Astrocyte (in vitro differentiated cells and primary cell): Measurements from ENCODE around the gene TIGIT. TPM values are rescaled to one million over a fixed set of nuclear protein-coding genes. Genes with fewer than 3 reads are reported as not detected.

ENCODE experiments used
- DNase-seq: peaks from one replicate; pipeline ENCODE4 v3.0.0-alpha.2; 2010; ENCODE audit warnings: low read depth
- FAIRE-seq: peaks from 2 replicates; lab custom pipeline; 2011; peaks lifted over from hg19 to GRCh38; lab: Jason Lieb, UNC
- H2AFZ ChIP-seq: 2 replicates; pipeline ENCODE4 v1.6.0; 2012; ENCODE audit warnings: low read depth, low read length, inconsistent platforms
- H3K27ac ChIP-seq: 2 replicates; pipeline ENCODE4 v1.5.1; 2011; ENCODE audit warnings: low read depth, low read length, inconsistent platforms
- H3K27me3 ChIP-seq: 2 replicates; pipeline ENCODE4 v1.6.0; 2011; ENCODE audit warnings: low read length, inconsistent platforms; ENCODE audit not compliant: insufficient read depth
- H3K36me3 ChIP-seq: 2 replicates; pipeline ENCODE4 v1.5.1; 2011; ENCODE audit warnings: low read length, inconsistent platforms; ENCODE audit not compliant: insufficient read depth
- H3K4me1 ChIP-seq: 2 replicates; pipeline ENCODE4 v1.5.1; 2011; ENCODE audit warnings: low read length, inconsistent platforms; ENCODE audit not compliant: insufficient read depth
- H3K4me2 ChIP-seq: 2 replicates; pipeline ENCODE4 v1.6.0; 2012; ENCODE audit warnings: low read length, inconsistent platforms
- H3K4me3 ChIP-seq: 2 replicates; pipeline ENCODE4 v1.5.1; 2011; ENCODE audit warnings: low read depth, mild to moderate bottlenecking, low read length, inconsistent platforms; ENCODE audit not compliant: insufficient read depth
- H3K79me2 ChIP-seq: 2 replicates; pipeline ENCODE4 v1.6.0; 2012; ENCODE audit warnings: mild to moderate bottlenecking, low read length, inconsistent platforms; ENCODE audit not compliant: insufficient read depth
- H3K9ac ChIP-seq: 2 replicates; pipeline ENCODE4 v1.6.0; 2012; ENCODE audit warnings: mild to moderate bottlenecking, low read length, inconsistent platforms
- H3K9me3 ChIP-seq: 2 replicates; pipeline ENCODE4 v1.5.1; 2012; ENCODE audit warnings: low read depth, mild to moderate bottlenecking, low read length, inconsistent platforms; ENCODE audit not compliant: insufficient read depth
- H4K20me1 ChIP-seq: 2 replicates; pipeline ENCODE4 v1.6.0; 2012; ENCODE audit warnings: low read length, inconsistent platforms; ENCODE audit not compliant: insufficient read depth
- H3K27ac Mint-ChIP-seq: one replicate; pipeline ENCODE4 v1.8.0; 2021; ENCODE audit warnings: mild to moderate bottlenecking, mixed read lengths; ENCODE audit not compliant: unreplicated experiment
- H3K27me3 Mint-ChIP-seq: one replicate; pipeline ENCODE4 v1.8.0; 2021; ENCODE audit warnings: low read depth, mixed read lengths; ENCODE audit not compliant: unreplicated experiment
- H3K36me3 Mint-ChIP-seq: one replicate; pipeline ENCODE4 v1.8.0; 2021; ENCODE audit warnings: low read depth, mixed read lengths; ENCODE audit not compliant: unreplicated experiment
- H3K4me1 Mint-ChIP-seq: one replicate; pipeline ENCODE4 v1.8.0; 2021; ENCODE audit warnings: low read depth, mixed read lengths; ENCODE audit not compliant: unreplicated experiment
- H3K4me3 Mint-ChIP-seq: one replicate; pipeline ENCODE4 v1.8.0; 2021; ENCODE audit warnings: mild to moderate bottlenecking, moderate library complexity, mixed read lengths; ENCODE audit not compliant: unreplicated experiment
- H3K9me3 Mint-ChIP-seq: one replicate; pipeline ENCODE4 v1.8.0; 2021; ENCODE audit warnings: mild to moderate bottlenecking, mixed read lengths; ENCODE audit not compliant: unreplicated experiment
- CTCF ChIP-seq: IDR thresholded peaks from 2 replicates; pipeline ENCODE4 v1.5.1; 2011; ENCODE audit warnings: low read depth, mild to moderate bottlenecking, inconsistent platforms, low read length, moderate library complexity; ENCODE audit not compliant: insufficient read depth
- EZH2 ChIP-seq: IDR thresholded peaks from 2 replicates; pipeline ENCODE4 v1.6.1; 2012; ENCODE audit warnings: mild to moderate bottlenecking, low read length, inconsistent platforms; ENCODE audit not compliant: insufficient read depth
- total RNA-seq: library from RNA; stranded (reverse); gene quantifications from 2 replicates; pipeline ENCODE4 v1.2.1, GENCODE V29; 2021

Gene TIGIT
- total RNA-seq, 1 donor from 2014 or later, result not detected

DNA sequence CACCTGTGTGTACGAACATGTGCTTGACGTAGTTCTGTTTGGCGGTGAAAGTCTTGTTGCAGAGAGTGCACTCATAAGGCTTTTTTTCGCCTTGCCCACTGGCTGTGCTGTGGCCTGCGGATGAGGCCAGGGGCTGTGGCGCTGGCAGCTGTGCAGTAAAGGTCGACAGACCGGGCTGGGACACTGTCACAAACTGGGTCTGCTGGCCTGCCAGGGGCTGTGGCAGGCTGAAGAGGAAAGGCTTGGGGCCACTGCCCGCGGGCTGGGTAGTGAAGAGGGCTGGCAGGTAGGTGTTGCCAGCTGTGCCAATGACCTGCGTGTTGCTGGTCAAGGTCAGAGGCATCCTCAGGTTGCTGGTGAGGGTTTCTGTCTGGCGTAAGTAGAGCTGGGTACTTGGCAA is 56.4 kb downstream of the TIGIT start:
- no peak for DNase-seq
- FAIRE-seq, result no peak

GRCh38 chr3:114350690-114351089 is 56.9 kb downstream of the TIGIT start:
- Histone ChIP-seq H3K27me3 (no peaks in the 10 kb centered on the region), H3K4me3 (no peak overlapping the region), H4K20me1 (peaks cover 4% of the 10 kb centered on the region), H3K9me3 (no peaks in the 10 kb centered on the region), H2AFZ (no peak overlapping the region), H3K36me3 (no peaks in the 10 kb centered on the region), H3K79me2 (no peaks in the 10 kb centered on the region), H3K4me1 (no peaks in the 10 kb centered on the region), H3K27ac (no peak overlapping the region), H3K4me2 (no peak overlapping the region), H3K9ac (no peak overlapping the region)
- DNase-seq, result no peak
- no peaks in the 10 kb centered on the region for H3K4me1 Mint-ChIP-seq
- no peak overlapping the region for H3K4me3 Mint-ChIP-seq
- H3K9me3 Mint-ChIP-seq, result no peaks in the 10 kb centered on the region
- no peak for FAIRE-seq
- peaks cover 14% of the 10 kb centered on the region for H3K36me3 Mint-ChIP-seq
- no peak overlapping the region for H3K27ac Mint-ChIP-seq
- TF ChIP-seq EZH2 (no peak), CTCF (no peak)
- no peaks in the 10 kb centered on the region for H3K27me3 Mint-ChIP-seq

More for the DNA sequence above, 56.4 kb downstream of the TIGIT start:
- no peak overlapping the region for H3K4me3 Mint-ChIP-seq
- Histone ChIP-seq H3K4me1 (no peaks in the 10 kb centered on the region), H3K36me3 (no peaks in the 10 kb centered on the region), H3K27ac (no peak overlapping the region), H3K4me3 (no peak overlapping the region), H3K79me2 (no peaks in the 10 kb centered on the region), H3K27me3 (no peaks in the 10 kb centered on the region), H3K9ac (no peak overlapping the region), H4K20me1 (peaks cover 4% of the 10 kb centered on the region), H3K9me3 (no peaks in the 10 kb centered on the region), H2AFZ (no peak overlapping the region), H3K4me2 (no peak overlapping the region)
- no peaks in the 10 kb centered on the region for H3K27me3 Mint-ChIP-seq
- H3K36me3 Mint-ChIP-seq, result peaks cover 14% of the 10 kb centered on the region
- no peaks in the 10 kb centered on the region for H3K4me1 Mint-ChIP-seq
- no peaks in the 10 kb centered on the region for H3K9me3 Mint-ChIP-seq
- no peak overlapping the region for H3K27ac Mint-ChIP-seq
- TF ChIP-seq CTCF (no peak), EZH2 (no peak)

DNA sequence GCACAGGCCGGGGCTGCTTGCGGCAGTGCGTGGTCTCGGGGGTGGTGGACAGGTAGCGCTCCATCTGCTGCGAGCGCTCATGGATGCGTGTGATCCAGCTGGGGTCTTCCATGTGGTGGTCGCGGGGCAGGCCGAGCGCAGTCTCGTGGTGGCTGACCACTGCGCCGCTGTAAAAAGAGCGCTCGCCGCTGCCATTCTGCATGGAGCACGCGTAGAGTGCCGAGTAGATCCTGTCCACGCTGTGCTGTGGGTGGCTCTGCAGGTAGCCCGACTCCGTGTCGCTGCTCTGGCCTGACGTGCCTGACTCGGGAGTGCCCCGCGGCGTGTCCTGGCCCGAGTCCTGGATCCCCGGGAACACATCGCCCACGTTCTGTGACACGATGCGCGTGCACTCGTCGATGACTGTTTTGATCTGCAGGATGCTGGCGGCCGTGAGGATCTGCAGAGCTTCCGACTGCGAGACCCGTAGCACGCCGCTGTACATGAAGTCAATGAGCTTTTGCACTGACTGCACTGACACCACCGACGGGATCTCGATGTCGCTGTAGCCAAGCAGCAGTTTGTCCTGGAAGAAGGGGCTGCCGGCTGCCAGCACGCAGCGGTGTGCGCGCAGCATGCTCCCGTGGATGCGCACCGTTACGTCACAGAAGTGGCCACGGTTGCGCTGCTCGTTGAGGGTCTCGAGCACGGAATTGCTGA is 57.4 kb downstream of the TIGIT start:
- FAIRE-seq (no peak), DNase-seq (no peak)

More for the DNA sequence above, 57.4 kb downstream of the TIGIT start:
- Mint-ChIP-seq H3K9me3 (no peaks in the 10 kb centered on the region), H3K27me3 (no peaks in the 10 kb centered on the region), H3K36me3 (peaks cover 14% of the 10 kb centered on the region), H3K4me1 (no peaks in the 10 kb centered on the region), H3K27ac (no peak overlapping the region), H3K4me3 (no peak overlapping the region)
- H3K27me3 ChIP-seq, result no peaks in the 10 kb centered on the region
- no peaks in the 10 kb centered on the region for H3K9me3 ChIP-seq
- TF ChIP-seq EZH2, result no peak
- TF ChIP-seq CTCF, result no peak
- no peak overlapping the region for H2AFZ ChIP-seq
- H3K27ac ChIP-seq, result no peak overlapping the region
- no peaks in the 10 kb centered on the region for H3K4me1 ChIP-seq
- no peaks in the 10 kb centered on the region for H3K79me2 ChIP-seq
- H3K36me3 ChIP-seq, result no peaks in the 10 kb centered on the region
- H3K4me2 ChIP-seq, result no peak overlapping the region
- H3K9ac ChIP-seq, result no peak overlapping the region
- H4K20me1 ChIP-seq, result peaks cover 8% of the 10 kb centered on the region
- H3K4me3 ChIP-seq, result no peak overlapping the region
